HUDEP-2 (cell line): ENCODE data around the gene HOXA10.

ENCODE experiments used
- DNase-seq, 76 experiments: peaks; one replicate each; lab custom pipeline; 2025; ENCODE audit not compliant: unreplicated experiment in 76 of 76; lab: John Stamatoyannopoulos, UW

The HOXA10 gene

GRCh38 chr7:27191833-27192545 is 17.9 kb upstream of the HOXA10 start:
- no peak for DNase-seq

- DNase-seq, result no peak
Observed at GRCh38 chr7:27191161-27191731, 17.1 kb upstream of the HOXA10 start.

DNA sequence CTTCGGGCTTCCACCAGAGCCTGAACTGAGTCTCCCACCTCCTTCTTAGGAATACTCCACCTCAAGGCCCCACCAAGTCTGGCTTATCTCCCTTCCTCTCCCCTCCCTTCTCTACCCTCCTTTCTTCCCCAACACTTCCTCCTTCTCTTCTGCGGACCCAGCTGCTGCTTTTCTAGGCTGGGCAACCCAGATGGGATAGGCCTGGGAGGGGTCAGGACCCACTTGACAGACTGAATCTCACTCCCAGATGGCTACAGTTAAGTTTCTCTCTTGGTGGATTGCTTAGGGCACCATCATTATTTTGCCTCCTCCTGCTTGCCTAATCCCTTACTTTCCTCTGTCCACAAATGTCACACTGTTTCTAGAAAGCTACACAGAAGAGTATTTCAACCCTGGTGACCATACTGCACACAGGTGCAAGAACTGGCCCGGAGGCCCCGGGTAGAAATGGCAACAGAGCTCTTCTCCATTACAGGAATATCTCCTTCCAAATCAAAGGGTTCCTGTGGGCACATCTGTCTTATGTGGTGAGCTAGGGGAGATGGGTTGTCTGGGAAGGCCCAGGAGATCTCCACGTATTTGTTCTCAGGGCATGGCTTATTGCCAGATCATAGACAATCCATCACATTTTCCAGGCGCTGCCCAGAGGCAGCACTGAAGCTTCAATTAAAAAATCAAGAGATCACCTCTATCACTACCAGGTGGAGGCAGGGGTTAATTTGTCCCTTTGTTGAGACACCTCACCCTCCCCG is 16.1 kb upstream of the HOXA10 start:
- DNase-seq, result no peak

DNA sequence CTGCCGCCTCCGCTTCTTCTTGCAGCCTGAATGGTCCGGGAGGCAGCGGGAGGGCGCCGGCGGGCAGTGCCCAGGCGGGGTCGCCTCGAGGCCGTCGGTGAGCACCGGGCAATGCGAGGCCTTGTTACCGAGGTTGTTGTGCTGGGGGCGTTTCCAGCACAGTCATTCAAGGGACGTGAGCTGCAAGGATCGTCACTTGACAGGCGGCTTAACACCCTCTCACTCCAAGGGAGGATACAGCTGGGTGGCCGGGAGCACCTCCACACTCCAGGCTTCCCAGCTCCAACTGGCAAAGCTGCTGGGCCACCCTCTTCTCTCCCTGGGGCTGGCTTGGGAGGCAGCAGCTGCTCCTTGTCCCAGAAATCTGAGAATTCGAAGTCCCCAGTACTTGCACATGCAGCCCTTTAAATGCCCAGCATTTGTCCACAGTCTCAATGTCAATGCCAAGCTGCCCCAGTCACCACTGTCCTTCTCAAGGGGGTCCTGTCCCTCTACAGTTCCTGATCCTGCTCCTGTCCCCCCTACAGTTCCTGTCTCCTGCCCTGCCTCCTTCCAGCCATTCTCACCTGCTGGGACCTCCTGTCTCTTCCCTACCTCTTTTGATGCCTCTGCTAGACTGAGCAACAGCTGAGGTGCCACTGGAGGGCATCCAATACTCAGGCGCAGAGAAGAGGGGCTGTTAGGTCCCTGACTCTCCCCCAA is 15.3 kb upstream of the HOXA10 start:
- no peak for DNase-seq

- no peak for DNase-seq
Observed at GRCh38 chr7:27188386-27189294, 14.5 kb upstream of the HOXA10 start.

DNA sequence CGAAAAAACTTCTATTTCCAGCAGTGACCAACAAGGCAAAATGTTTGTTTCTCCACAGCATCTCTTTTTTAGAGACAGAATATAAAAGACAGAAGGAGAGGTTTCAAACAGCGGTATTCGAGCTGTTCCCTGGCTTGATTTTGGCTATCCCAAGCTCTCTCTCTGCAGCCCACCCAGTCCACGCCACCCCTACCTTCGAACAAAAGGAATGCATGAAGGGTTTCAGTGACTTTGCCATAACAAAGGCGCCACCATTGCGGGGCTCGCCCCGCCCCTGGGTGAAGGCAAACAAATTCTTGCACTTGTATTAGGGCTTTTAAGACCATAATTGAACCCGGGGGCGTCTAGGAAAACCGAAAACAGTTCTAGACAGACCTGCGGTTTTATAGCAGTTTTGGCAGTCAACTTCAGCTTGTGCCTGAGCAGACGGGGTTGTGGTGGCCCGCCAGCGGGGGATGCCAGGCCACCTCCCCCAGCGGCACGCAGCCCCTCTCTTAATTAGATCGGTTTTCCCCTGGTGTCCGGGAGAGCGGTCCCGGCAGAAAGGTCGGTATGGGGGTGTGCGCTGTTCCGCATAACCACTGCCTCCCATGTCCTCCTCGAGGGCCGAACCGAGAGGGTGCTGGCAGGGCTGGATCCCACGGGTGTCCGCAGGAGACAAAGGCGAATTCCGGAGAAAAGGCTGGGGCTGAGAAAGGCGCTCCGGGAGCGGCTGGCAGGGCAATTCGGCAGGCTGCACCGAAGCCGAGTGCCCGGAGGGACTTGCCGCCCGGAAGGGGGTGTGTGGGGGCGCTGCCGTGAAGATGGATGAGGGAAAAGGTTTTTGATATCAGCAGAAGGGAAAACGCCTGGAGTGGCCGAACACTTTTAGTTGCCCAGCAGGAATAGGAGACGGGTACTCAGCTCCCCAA is 13.6 kb upstream of the HOXA10 start:
- no peak for DNase-seq

DNA sequence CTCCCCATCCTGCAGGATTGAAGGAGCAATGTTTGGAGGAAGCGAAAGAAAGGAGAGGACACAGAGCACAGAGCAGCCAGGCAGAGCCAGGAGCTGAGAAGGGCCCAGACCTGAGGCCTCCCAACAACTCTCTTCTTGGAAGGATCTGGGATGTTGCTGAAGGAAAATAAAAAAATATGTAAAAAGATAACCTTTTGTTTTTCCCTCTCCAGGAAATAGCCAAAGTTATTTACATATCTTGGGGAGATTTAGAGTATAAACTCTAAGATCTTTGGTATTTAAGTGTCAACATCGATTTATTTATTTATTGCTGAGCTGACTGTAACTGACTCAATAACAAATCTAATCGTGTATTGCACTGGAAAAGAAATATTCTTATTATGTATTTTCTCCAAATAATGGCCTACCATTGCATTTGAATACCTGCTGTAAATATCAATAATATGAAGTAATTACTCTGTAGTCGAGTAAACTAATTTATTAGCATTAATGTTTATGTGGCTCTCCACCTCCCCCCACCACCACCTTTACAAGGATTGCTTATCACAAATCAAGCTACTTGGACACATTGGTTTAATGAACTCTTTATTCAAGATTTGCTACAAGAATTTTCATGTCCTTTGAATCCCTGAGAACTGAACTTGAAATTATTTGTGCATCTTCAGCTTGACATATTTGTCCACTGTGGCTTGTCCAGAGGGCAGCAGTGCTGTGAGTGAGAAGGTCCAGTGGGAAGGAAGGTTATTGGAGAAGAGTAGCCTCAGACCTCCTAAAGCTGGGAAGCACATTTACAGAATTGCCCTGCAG is 12.8 kb upstream of the HOXA10 start:
- no peak for DNase-seq

DNA sequence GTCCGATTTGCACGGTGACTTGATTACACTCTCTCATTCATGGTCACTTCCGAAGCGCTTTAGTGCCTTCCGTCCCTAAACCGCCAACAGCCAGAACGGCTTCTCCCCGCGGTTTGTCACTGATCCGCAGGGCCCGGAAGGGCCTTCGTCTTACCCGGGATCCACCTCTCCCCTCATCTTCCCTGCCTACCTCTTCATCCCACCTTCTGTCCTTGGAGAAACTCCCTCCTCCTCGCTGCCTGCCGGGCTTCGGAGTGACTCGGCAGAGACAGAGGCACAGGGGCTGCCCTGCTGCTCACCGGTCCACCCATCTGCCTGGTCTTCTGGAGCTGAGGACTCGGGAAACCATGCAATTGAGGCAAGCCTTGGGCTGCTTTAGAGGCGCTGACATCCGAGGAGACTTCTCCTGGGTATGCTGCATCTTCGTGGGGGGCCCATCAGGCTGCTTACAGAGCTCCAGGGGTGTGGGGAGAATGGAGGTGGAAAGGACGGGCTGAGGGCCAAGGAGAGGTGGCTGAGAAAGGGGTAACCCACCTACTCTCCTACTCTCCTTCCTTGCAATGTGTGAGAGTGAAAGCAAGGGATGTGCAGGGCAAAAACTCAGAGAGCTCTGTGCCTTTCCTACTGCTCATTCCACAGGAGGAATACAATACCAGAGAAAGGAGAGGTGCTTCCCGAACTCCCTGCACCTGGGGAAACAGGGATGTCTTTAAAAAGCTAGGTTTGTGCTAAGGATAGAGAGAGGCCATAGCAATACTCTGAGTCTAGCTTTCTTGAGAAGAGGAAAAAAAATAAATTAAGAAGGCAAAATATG is 11.9 kb upstream of the HOXA10 start:
- DNase-seq, result no peak

DNA sequence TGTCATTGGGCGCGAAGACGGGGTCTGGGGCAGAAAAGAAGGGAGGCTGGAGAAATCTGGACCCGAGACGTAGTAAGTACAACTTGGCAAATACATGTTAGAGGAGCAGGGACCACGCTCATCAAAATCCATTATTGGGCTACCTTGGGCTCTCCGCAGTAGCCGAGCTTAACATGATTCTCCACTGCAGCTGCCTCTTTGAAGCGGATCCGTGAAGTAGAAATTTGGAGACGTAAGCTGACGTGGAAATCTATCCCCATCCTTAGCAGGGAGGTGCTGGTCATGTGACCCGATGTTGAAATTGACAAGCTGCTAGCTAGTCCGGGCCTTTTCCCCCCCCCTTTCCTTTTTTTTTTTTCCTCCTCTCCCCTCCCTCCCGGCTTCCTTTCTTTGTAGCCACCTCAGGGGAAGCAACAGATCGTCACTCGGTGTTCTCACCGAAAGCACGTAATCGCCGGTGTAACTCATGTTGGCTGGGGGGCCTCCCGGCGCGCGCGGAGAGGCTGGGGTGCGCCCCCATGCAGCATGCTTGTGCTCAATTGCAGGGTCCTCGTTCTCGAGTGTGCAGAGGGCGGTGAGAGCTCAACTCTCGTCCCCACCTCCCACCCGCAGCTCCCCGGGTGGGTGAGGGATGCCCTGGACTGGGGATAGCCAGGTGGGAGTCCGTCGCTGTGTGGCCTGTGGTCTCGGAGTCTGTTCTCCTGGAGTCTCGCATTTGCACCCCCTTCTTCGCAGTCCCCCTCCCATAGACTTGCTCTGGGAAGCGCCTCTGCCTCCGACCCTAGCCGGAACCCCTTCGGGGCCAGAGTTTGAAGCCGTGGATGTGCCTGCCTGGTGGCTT is 11.1 kb upstream of the HOXA10 start, which contains the start of gene HOXA11:
TSS of gene HOXA11 (minus strand) at position 220 of the 841 bp plus-strand sequence. CDS start at position 132, 88 bp downstream.
- DNase-seq, result no peak

GRCh38 chr7:27184337-27185012 is 10.4 kb upstream of the HOXA10 start:
- DNase-seq, result no peak

- no peak for DNase-seq
Observed at GRCh38 chr7:27183682-27184336, 9.7 kb upstream of the HOXA10 start.

DNA sequence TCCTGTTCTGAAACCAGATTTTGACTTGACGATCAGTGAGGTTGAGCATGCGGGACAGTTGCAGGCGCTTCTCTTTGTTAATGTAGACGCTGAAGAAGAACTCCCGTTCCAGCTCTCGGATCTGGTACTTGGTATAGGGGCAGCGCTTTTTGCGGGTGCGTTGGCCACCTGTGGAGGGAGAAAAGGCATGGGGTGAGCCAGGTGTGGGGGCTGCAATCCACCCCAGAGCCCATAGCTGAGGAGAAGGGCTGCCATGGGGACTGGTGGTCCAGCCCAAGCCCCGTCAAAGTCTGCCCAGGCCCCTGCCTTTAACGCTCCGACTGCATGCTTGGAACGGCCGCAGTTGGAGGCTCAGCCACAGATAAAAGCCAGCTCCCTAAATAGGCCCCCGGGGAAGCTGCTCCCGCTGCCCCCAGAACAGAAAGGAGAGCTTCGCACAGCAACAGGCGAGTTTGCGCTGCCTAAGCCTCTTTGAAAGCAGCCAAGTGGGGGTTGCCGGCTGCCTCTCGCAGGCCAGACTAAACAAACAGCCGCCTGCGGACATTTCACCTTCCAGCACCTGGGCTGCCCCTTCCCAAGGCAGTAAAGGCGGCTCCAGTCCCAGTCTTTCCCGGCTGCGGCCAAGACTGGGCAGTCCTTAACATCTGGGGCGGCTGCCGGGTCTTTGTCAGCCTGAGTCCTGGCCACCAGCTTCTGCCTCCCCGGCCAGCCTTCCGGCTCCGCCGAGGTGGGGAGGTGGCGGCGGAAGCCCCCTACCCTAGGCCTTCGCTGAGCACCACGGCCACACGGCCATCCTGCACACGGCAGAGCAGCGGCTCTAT is 9.0 kb upstream of the HOXA10 start:
- no peak for DNase-seq

- DNase-seq, result no peak
Observed at GRCh38 chr7:27182285-27182841, 8.2 kb upstream of the HOXA10 start.

- DNase-seq, result no peak
Observed at GRCh38 chr7:27181795-27182275, 7.7 kb upstream of the HOXA10 start.
